SIG-M5 treated with dmso at 0.1 percent for 504 hours (cell line): ENCODE measurements around the gene EFCAB12.

Experiments
- DNase-seq: peaks from one replicate; lab custom pipeline; 2025; ENCODE audit not compliant: unreplicated experiment; lab: John Stamatoyannopoulos, UW

The EFCAB12 gene

GRCh38 chr3:129428376-129429079 is at the start of gene EFCAB12:
Gene EFCAB12 (minus strand): TSS chr3:129428636. CDS start chr3:129428488, 148 bp downstream.
- peak; percentile 48 for DNase-seq

DNA sequence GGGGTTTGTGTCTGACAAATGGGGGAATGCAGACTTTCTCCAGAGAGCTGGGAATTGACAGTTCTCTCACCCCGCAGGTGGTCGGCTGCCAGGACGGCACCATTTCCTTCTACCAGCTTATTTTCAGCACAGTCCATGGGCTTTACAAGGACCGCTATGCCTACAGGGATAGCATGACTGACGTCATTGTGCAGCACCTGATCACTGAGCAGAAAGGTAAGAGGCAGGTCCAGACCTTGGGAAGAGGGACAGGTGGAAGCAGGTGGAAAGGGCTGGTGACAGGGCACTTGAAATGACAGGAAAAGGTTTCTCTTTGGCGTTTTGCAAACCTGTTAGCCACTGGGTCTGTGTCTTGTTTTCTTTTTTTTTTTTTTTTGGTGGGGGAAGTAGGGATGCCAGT is 48.1 kb upstream of the EFCAB12 start:
- no peak for DNase-seq

- no peak for DNase-seq
Observed at GRCh38 chr3:129475863-129476262, 47.4 kb upstream of the EFCAB12 start.

GRCh38 chr3:129474984-129475804 is 46.8 kb upstream of the EFCAB12 start:
- DNase-seq, result no peak

- DNase-seq, result no peak
Observed at GRCh38 chr3:129473769-129474152, 45.3 kb upstream of the EFCAB12 start.

- no peak for DNase-seq
Observed at GRCh38 chr3:129473067-129473768, 44.8 kb upstream of the EFCAB12 start.

DNA sequence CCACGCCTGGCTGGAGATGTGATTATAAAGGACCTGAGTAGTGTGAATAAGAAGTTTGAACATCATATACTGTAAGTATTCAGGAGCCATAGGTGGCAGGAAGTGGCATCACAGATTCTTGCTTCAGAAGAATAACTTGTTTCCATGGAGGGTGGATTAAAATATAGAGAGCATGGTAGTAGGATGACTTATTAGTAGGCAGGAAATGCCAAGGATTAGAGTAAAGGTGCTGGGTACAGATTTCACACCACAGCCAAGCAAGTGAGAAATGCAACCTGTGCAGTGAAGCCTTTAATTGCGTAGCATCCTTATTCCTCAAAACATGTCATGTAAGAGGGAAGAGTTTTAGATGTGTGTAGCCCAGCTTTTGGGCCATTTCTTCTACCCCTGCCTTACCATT is 42.4 kb upstream of the EFCAB12 start:
- DNase-seq, result no peak

GRCh38 chr3:129469026-129469425 is 40.6 kb upstream of the EFCAB12 start:
- no peak for DNase-seq

GRCh38 chr3:129467932-129468331 is 39.5 kb upstream of the EFCAB12 start:
- DNase-seq, result no peak

DNA sequence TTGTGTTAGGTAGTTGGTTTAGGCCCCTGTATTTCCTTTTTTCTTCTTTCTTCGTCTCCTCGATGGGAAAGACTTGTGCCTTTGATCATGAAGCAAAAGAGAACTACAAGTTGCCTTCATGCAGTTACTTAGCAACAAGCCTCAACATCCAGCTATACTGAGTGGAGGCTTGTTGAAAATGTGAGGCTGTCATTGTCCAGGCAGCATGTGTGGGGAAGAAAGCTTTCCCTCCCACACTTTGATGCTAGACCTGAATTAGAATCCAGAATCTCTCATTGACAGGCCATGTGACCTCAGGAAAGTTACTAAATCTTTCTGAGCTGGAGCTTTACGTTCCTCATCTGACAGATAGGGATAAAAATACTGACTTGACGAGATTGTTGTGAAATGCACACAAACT is 35.3 kb upstream of the EFCAB12 start:
- no peak for DNase-seq

GRCh38 chr3:129463094-129463493 is 34.7 kb upstream of the EFCAB12 start:
- no peak for DNase-seq

- DNase-seq, result no peak
Observed at GRCh38 chr3:129462361-129462968, 34.0 kb upstream of the EFCAB12 start.

DNA sequence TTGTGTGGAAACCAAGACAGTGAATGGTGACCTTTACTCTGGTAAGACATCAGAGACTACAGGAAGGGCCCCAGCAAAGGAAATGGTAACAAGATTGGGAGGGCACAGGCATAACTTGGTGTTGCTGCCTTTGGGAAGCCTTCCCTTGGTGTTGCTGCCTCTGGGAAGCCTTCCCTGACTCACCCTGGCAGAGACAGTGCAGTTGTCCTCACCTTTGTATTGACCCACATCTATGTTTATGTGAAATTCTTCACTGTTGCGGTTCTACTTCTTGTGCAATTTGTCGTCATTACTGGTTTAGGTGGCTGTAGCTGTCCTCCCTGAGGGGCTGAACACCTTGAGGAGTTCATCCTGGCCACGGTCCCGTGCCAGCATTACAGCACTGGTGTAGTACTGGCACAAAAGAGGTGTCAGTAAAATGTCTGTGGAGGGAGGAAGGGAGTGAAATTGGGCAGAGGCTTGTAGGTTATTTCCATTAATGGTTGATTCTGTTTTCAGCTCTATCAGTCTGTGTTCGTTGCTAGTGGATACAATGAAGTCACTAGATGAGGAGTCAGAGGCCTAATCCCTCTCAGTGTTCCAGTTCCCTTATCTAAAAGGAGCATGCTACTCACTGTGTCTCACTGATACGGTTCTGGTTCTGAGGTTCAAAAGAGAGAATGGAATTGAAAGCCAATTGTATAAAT is 33.2 kb upstream of the EFCAB12 start:
- no peak for DNase-seq

DNA sequence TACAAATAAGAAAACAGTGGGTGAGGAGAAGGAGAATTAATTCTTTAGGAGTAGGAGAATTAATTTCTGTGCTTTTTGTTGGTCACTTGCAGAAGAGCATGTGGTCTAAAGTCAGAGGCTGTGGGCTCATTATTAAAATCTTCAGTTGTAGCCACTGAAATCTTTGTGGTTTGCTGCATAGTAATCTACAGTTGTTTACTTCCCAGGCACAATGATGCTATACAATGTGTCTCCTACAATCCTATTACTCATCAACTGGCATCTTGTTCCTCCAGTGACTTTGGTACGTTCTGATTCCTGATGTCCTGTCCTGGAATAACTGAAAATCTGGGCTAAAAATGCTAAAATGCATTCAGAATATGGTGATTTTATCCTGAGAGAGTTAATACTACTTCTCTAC is 32.6 kb upstream of the EFCAB12 start:
- no peak for DNase-seq

DNA sequence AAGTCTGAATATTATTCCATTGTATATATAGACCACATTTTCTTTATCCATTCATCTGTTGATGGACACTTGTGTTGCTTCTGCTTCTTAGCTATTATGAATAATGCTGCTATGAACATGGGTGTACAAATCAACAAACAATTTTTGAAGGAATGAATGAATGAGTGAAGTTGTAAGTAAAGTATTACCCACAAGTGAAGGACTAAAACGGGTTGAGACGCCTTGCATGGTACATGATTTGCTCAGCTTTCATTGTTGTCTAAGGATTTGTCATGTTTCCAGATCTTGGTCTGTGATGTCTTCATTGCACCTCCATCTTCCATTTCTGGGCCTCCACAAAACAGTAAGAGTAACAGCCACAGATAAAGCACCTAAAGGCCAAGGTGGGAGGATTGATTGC is 32.1 kb upstream of the EFCAB12 start:
- DNase-seq, result no peak

DNA sequence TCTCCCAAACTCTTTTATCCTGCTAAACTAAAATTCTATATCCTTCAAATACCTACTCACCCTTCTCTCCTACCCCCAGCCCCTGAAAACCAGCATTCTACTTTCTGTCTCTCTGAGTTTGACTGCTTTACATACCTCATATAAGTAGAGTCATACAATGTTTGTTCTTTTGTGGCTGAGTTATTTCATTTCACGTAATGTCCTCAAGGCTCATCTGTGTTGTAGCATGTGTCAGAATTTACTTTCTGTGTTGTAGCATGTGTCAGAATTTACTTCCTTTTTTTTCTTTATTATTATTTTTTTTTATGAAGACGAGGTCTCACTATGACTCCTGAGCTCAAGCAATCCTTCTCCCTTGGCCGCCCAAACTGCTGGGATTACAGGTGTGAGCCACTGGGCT is 31.7 kb upstream of the EFCAB12 start:
- DNase-seq, result no peak

GRCh38 chr3:129453732-129454131 is 25.3 kb upstream of the EFCAB12 start:
- no peak for DNase-seq

- no peak for DNase-seq
Observed at GRCh38 chr3:129449279-129450115, 21.1 kb upstream of the EFCAB12 start.

DNA sequence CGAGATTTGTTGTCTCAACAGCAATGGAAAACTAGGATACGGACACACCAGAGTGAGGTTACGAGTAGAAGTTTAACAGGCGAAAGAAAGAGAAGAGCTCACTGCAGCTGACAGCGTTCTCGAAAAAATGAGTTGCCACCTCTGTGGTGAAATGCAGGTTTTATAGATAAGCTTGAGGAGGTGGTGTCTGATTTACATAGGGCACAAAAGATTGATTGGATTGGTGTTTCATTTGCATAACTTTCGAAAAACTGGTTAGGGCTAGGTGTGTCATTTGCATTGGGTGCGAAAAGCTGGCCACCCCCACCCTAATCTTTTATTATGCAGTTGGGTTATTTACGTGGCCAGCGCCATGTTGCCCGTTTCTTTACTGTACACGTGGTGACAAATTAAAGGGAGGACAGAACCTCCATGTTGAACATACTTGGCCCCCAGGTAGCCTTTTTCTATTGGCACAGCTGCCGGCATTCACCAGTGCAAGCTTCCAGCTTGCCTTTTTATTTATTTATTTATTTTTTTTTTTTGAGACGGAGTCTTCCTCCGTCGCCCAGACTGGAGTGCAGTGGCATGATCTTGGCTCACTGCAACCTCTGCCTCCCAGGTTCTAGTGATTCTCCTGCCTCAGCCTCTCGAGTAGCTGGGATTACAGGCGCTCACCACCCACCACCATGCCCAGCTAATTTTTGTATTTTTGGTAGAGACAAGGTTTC is 19.9 kb upstream of the EFCAB12 start:
- DNase-seq, result no peak
